Endothelial cell of umbilical vein (primary cell): ENCODE measurements around the gene ALG12. TPM values are rescaled to one million over a fixed set of nuclear protein-coding genes. Genes with fewer than 3 reads are reported as not detected.

Experiments used
- BruUV-seq: library from RNA; stranded (reverse); fragments of 400-500 nt; replicated peaks from 2 replicates; lab custom pipeline; 2021; lab: Mats Ljungman, UMichigan
- CTCF ChIA-PET: fragments of 300-600, 350-600 bp; sonication (Branson Sonifier 250); formaldehyde crosslinking; loops from one replicate; lab custom pipeline; 2021; ENCODE audit warnings: antibody characterized with exemption, inconsistent platforms; lab: Charles Lee
- POLR2A ChIA-PET: fragments of 300-600, 350-600 bp; sonication (Branson Sonifier 250); formaldehyde crosslinking; loops from one replicate; lab custom pipeline; 2021; ENCODE audit warnings: antibody characterized with exemption, inconsistent platforms; lab: Charles Lee
- DNase-seq: peaks from one replicate; pipeline ENCODE4 v3.0.0-alpha.2; 2011; ENCODE audit warnings: low read depth, low spot score
- FAIRE-seq: peaks from 2 replicates; lab custom pipeline; 2011; peaks lifted over from hg19 to GRCh38; lab: Jason Lieb, UNC
- H2AFZ ChIP-seq: 2 replicates; pipeline ENCODE4 v1.6.0; 2012; ENCODE audit warnings: low read depth, low read length, control low read depth, inconsistent platforms
- H3K27ac ChIP-seq: 2 replicates; pipeline ENCODE4 v1.5.1; 2011; ENCODE audit warnings: low read depth, mild to moderate bottlenecking, control low read depth, low read length, moderate library complexity; ENCODE audit not compliant: insufficient read depth
- H3K27me3 ChIP-seq, 2 experiments: 2 replicates each; pipeline versions ENCODE4 v1.6.0 to v1.6.1; 2011; ENCODE audit warnings: low read length in 2 of 2, mixed read lengths in 1 of 2; ENCODE audit not compliant: control insufficient read depth in 2 of 2, insufficient read depth in 2 of 2
- H3K36me3 ChIP-seq, 2 experiments: 2 replicates in 1 of 2; 3 replicates in 1 of 2; pipeline ENCODE4 v1.5.1; 2011; ENCODE audit warnings: low read length in 2 of 2, mild to moderate bottlenecking in 1 of 2, moderate library complexity in 1 of 2; ENCODE audit not compliant: control insufficient read depth in 2 of 2, insufficient read depth in 2 of 2; ENCODE audit errors: extremely low read depth in 1 of 2
- H3K4me1 ChIP-seq: 3 replicates; pipeline ENCODE4 v1.5.1; 2011; ENCODE audit warnings: mild to moderate bottlenecking, low read length; ENCODE audit not compliant: control insufficient read depth, insufficient read depth; ENCODE audit errors: extremely low read depth
- H3K4me2 ChIP-seq: 2 replicates; pipeline ENCODE4 v1.6.1; 2011; ENCODE audit warnings: low read length, control low read depth, mixed read lengths; ENCODE audit not compliant: insufficient read depth
- H3K4me3 ChIP-seq, 3 experiments: fragments of 200-600 bp in 1 of 3; sonication (generic), shearing (Covaris generic) in 1 of 3; replicated peaks in 1 of 3; 2 replicates each; pipeline ENCODE4 v1.5.1; 2011 to 2016; ENCODE audit warnings: control low read depth in 3 of 3, low read length in 3 of 3, mild to moderate bottlenecking in 2 of 3, inconsistent platforms in 1 of 3, low read depth in 1 of 3, moderate library complexity in 1 of 3; ENCODE audit not compliant: insufficient read depth in 1 of 3
- H3K79me2 ChIP-seq: 2 replicates; pipeline ENCODE4 v1.6.0; 2012; ENCODE audit warnings: low read length, inconsistent platforms; ENCODE audit not compliant: control insufficient read depth, insufficient read depth
- H3K9ac ChIP-seq: replicated peaks from 2 replicates; pipeline ENCODE3; 2011; ENCODE audit warnings: low read length, control low read depth; ENCODE audit not compliant: insufficient read depth; ENCODE audit errors: extremely low read depth
- H3K9me1 ChIP-seq: replicated peaks from 3 replicates; pipeline ENCODE4 v1.6.0; 2011; ENCODE audit warnings: mild to moderate bottlenecking, low read length; ENCODE audit not compliant: control insufficient read depth, insufficient read depth; ENCODE audit errors: extremely low read depth
- H3K9me3 ChIP-seq: replicated peaks from 2 replicates; pipeline ENCODE4 v1.5.1; 2012; ENCODE audit warnings: low read length, inconsistent platforms; ENCODE audit not compliant: control insufficient read depth, insufficient read depth
- H4K20me1 ChIP-seq: replicated peaks from 2 replicates; pipeline ENCODE3; 2011; ENCODE audit warnings: mild to moderate bottlenecking, low read length; ENCODE audit not compliant: control insufficient read depth, insufficient read depth; ENCODE audit errors: extremely low read depth
- EZH2 ChIP-seq: IDR thresholded peaks from 2 replicates; pipeline ENCODE4 v1.6.1; 2012; ENCODE audit warnings: borderline replicate concordance, low read depth, mild to moderate bottlenecking, moderate library complexity, low read length, inconsistent platforms; ENCODE audit not compliant: severe bottlenecking
- FOS ChIP-seq: IDR thresholded peaks from 2 replicates; pipeline ENCODE4 v1.6.1; 2011; ENCODE audit warnings: mild to moderate bottlenecking, low read length, moderate library complexity, borderline replicate concordance; ENCODE audit not compliant: insufficient read depth
- GATA2 ChIP-seq: IDR thresholded peaks from 2 replicates; pipeline ENCODE4 v1.7.0; 2011; ENCODE audit warnings: low read depth, mild to moderate bottlenecking, moderate library complexity, mixed read lengths, low read length; ENCODE audit not compliant: insufficient read length, insufficient read depth
- JUN ChIP-seq: IDR thresholded peaks from 2 replicates; pipeline ENCODE4 v1.6.1; 2011; ENCODE audit warnings: borderline replicate concordance, low read depth; ENCODE audit not compliant: insufficient read length, insufficient read depth
- MYC ChIP-seq: IDR thresholded peaks from one replicate; pipeline ENCODE4 v1.6.1; 2011; ENCODE audit warnings: mild to moderate bottlenecking, low read depth, low read length
- POLR2A ChIP-seq: IDR thresholded peaks from 2 replicates; pipeline ENCODE4 v1.6.1; 2012; ENCODE audit warnings: low read depth, mild to moderate bottlenecking, control low read depth, low read length
- POLR2AphosphoS5 ChIP-seq: IDR thresholded peaks from 2 replicates; pipeline ENCODE4 v1.6.1; 2012; ENCODE audit warnings: low read depth, mild to moderate bottlenecking, control low read depth, low read length, moderate library complexity; ENCODE audit not compliant: insufficient read depth
- dilution Hi-C: fragments of 300-500 bp; cut with MboI; formaldehyde crosslinking; loops from one replicate; pipeline ENCODE4 v1.15.0; 2019; ENCODE audit warnings: low sequenced_read_pairs; ENCODE audit not compliant: extremely low pct_ligation_motif_present
- intact Hi-C: fragments of 100-400 bp; cut with micrococcal nuclease; formaldehyde crosslinking; loops from one replicate; pipeline ENCODE4 v1.10.0; 2022
- polyA plus RNA-seq, 4 experiments: library from polyadenylated mRNA; depleted of rRNA in 3 of 4; stranded (reverse) in 3 of 4; unstranded in 1 of 4; fragments of >200 nt; gene quantifications; 2 replicates each; pipeline versions ENCODE4 v1.2.1 to v1.2.3, GENCODE V29; 2011 to 2012; ENCODE audit warnings: missing spikeins in 1 of 4
- total RNA-seq: library from RNA; stranded (reverse); gene quantifications from 2 replicates; pipeline ENCODE4 v1.2.3, GENCODE V29; 2021
- TF ChIP-seq, protein P1 (sequence below): IDR thresholded peaks from 2 replicates; pipeline ENCODE4 v1.6.1; 2011; ENCODE audit not compliant: insufficient read depth, insufficient read length
- TF ChIP-seq, protein P2 (sequence below), 2 donors: IDR thresholded peaks; 1 replicate in 1 of 2; 2 replicates in 1 of 2; pipeline ENCODE4 v1.5.1; 2011; ENCODE audit warnings: low read length in 2 of 2, mild to moderate bottlenecking in 2 of 2, moderate library complexity in 2 of 2, control low read depth in 1 of 2, inconsistent platforms in 1 of 2, low read depth in 1 of 2; ENCODE audit not compliant: insufficient read depth in 1 of 2; ENCODE audit errors: extremely low read depth in 1 of 2

Gene ALG12
- total and polyA plus RNA-seq, 2 donors (not counting 3 experiments of a cell fraction or from before 2014, with no cell fraction given), result 14.6 to 18.0 TPM

- ChIA-PET CTCF (interaction anchor here (1.5 kb wide), 1 partner anchor 117 kb away, joined by 4 read pairs; no protein-coding TSS in a partner anchor), POLR2A (no interaction called here)
- BruUV-seq, result no TSS peak
- no peaks in the 10 kb centered on the region for H3K27me3 ChIP-seq
- H3K9me3 ChIP-seq, result no peaks in the 10 kb centered on the region
- no peak for FAIRE-seq
- TF ChIP-seq, protein P1, sequence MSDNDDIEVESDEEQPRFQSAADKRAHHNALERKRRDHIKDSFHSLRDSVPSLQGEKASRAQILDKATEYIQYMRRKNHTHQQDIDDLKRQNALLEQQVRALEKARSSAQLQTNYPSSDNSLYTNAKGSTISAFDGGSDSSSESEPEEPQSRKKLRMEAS, result no peak
- no peak for TF ChIP-seq JUN
- TF ChIP-seq, protein P2, sequence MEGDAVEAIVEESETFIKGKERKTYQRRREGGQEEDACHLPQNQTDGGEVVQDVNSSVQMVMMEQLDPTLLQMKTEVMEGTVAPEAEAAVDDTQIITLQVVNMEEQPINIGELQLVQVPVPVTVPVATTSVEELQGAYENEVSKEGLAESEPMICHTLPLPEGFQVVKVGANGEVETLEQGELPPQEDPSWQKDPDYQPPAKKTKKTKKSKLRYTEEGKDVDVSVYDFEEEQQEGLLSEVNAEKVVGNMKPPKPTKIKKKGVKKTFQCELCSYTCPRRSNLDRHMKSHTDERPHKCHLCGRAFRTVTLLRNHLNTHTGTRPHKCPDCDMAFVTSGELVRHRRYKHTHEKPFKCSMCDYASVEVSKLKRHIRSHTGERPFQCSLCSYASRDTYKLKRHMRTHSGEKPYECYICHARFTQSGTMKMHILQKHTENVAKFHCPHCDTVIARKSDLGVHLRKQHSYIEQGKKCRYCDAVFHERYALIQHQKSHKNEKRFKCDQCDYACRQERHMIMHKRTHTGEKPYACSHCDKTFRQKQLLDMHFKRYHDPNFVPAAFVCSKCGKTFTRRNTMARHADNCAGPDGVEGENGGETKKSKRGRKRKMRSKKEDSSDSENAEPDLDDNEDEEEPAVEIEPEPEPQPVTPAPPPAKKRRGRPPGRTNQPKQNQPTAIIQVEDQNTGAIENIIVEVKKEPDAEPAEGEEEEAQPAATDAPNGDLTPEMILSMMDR (IDR thresholded peaks at IDR 0.05; ENCODE audit: extremely low read depth in 1 of 2, insufficient read depth in 1 of 2, low read depth in 1 of 2, low read length in 2 of 2), result no peak
- no peak for TF ChIP-seq MYC
- TF ChIP-seq FOS, result no peak
- no peak for TF ChIP-seq GATA2
- no peak for TF ChIP-seq EZH2
- no peak for TF ChIP-seq POLR2AphosphoS5
- TF ChIP-seq POLR2A, result no peak
- no peak overlapping the region for H3K4me2 ChIP-seq
- H3K4me1 ChIP-seq, result peaks cover 5% of the 10 kb centered on the region
- H3K27ac ChIP-seq, result no peak overlapping the region
- H3K4me3 ChIP-seq, result no peak overlapping the region
- dilution Hi-C loops, result no loop called here
- no peak overlapping the region for H3K9ac ChIP-seq
- H3K79me2 ChIP-seq, result no peaks in the 10 kb centered on the region
- H2AFZ ChIP-seq, result no peak overlapping the region
- H4K20me1 ChIP-seq, result no peaks in the 10 kb centered on the region
- no peak for DNase-seq
- peaks cover 0 to 10% of the 10 kb centered on the region in 2 experiments for H3K36me3 ChIP-seq
- H3K9me1 ChIP-seq, result no peaks in the 10 kb centered on the region
- intact Hi-C loops, result no loop called here
Measured at GRCh38 chr22:49913026-49913425, 5.2 kb downstream of the ALG12 start.
